NB4 (cell line): ENCODE results near the gene IFNLR1.

Source experiments
- POLR2A ChIP-seq: IDR thresholded peaks from 2 replicates; pipeline ENCODE4 v1.6.1; 2011; ENCODE audit warnings: mild to moderate bottlenecking; ENCODE audit not compliant: insufficient read length; ENCODE audit errors: extremely low read depth
- TF ChIP-seq, protein P1 (sequence below): IDR thresholded peaks from 2 replicates; pipeline ENCODE4 v1.6.1; 2011; ENCODE audit warnings: low read depth, low read length
- TF ChIP-seq, protein P2 (sequence below): IDR thresholded peaks from one replicate; pipeline ENCODE4 v1.5.1; 2012; ENCODE audit warnings: low read depth, low read length

- TF ChIP-seq, protein P1, sequence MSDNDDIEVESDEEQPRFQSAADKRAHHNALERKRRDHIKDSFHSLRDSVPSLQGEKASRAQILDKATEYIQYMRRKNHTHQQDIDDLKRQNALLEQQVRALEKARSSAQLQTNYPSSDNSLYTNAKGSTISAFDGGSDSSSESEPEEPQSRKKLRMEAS, result no peak
- no peak for TF ChIP-seq POLR2A
- TF ChIP-seq, protein P2, sequence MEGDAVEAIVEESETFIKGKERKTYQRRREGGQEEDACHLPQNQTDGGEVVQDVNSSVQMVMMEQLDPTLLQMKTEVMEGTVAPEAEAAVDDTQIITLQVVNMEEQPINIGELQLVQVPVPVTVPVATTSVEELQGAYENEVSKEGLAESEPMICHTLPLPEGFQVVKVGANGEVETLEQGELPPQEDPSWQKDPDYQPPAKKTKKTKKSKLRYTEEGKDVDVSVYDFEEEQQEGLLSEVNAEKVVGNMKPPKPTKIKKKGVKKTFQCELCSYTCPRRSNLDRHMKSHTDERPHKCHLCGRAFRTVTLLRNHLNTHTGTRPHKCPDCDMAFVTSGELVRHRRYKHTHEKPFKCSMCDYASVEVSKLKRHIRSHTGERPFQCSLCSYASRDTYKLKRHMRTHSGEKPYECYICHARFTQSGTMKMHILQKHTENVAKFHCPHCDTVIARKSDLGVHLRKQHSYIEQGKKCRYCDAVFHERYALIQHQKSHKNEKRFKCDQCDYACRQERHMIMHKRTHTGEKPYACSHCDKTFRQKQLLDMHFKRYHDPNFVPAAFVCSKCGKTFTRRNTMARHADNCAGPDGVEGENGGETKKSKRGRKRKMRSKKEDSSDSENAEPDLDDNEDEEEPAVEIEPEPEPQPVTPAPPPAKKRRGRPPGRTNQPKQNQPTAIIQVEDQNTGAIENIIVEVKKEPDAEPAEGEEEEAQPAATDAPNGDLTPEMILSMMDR, result no peak
Measured at GRCh38 chr1:24114753-24115152, 72.3 kb downstream of the IFNLR1 start.
